Transverse colon (tissue), 4 donors: ENCODE data around the gene PID1. TPM values are rescaled to one million over a fixed set of nuclear protein-coding genes. Genes with fewer than 3 reads are reported as not detected.

Experiments
- DNase-seq: peaks from one replicate; pipeline ENCODE4 v3.0.0-alpha.2; 2019
- H3K27ac ChIP-seq, 4 donors: fragments of 200-600 bp; sonication (generic); 2 replicates each; pipeline ENCODE4 v1.5.1; 2016 to 2018; ENCODE audit warnings: inconsistent platforms in 4 of 4
- H3K27me3 ChIP-seq: fragments of 200-600 bp; sonication (generic); 2 replicates; pipeline ENCODE4 v1.5.1; 2017; ENCODE audit warnings: inconsistent platforms
- H3K36me3 ChIP-seq, 4 donors: fragments of 200-600 bp; sonication (generic); 2 replicates each; pipeline ENCODE4 v1.5.1; 2017 to 2019; ENCODE audit warnings: inconsistent platforms in 4 of 4
- H3K4me1 ChIP-seq, 4 donors: fragments of 200-600 bp; sonication (generic); 2 replicates each; pipeline ENCODE4 v1.5.1; 2017 to 2020; ENCODE audit warnings: inconsistent platforms in 4 of 4
- H3K4me3 ChIP-seq, 4 donors: fragments of 200-600 bp; sonication (generic); 1 replicate in 1 of 4; 2 replicates in 3 of 4; pipeline versions ENCODE4 v1.5.1 to v1.6.1; 2017 to 2019; ENCODE audit warnings: inconsistent platforms in 4 of 4
- H3K9me3 ChIP-seq, 2 donors: fragments of 200-600 bp; sonication (generic); 2 replicates each; pipeline ENCODE4 v1.5.1; 2017 to 2019; ENCODE audit warnings: inconsistent platforms in 2 of 2
- CTCF ChIP-seq, 5 experiments: fragments of 200-600 bp in 3 of 5; fragments of 450-650 bp in 2 of 5; sonication (generic) in 3 of 5; IDR thresholded peaks; 1 replicate in 2 of 5; 2 replicates in 3 of 5; pipeline ENCODE4 v1.5.1; 2016 to 2017; ENCODE audit warnings: antibody characterized with exemption in 5 of 5, inconsistent platforms in 3 of 5, mild to moderate bottlenecking in 2 of 5, moderate library complexity in 1 of 5
- EP300 ChIP-seq: sonication (generic); formaldehyde crosslinking; IDR thresholded peaks from one replicate; pipeline ENCODE4 v1.6.1; 2017; ENCODE audit warnings: antibody characterized with exemption, low read depth
- POLR2A ChIP-seq: fragments of 450-650 bp; IDR thresholded peaks from one replicate; pipeline ENCODE4 v1.6.1; 2016; ENCODE audit warnings: antibody characterized with exemption, mild to moderate bottlenecking, moderate library complexity
- POLR2AphosphoS5 ChIP-seq, 3 donors: sonication (generic); formaldehyde crosslinking; IDR thresholded peaks; one replicate each; pipeline ENCODE4 v1.6.1; 2016; ENCODE audit warnings: antibody characterized with exemption in 3 of 3
- WGBS, 2 donors: methylation state at CpG; one replicate each; pipeline ENCODE4 v1.1.5; 2018; ENCODE audit warnings: low coverage in 1 of 2; 5-methylcytosine and 5-hydroxymethylcytosine counted together
- in situ Hi-C, 4 donors: fragments of 200-750 bp; cut with MboI; loops; one replicate each; pipeline versions ENCODE4 v1.15.0 to v1.15.1; 2017; ENCODE audit warnings: low sequenced_read_pairs in 3 of 4, low pct_ligation_motif_present in 1 of 4, low pct_unique_long_range_greater_than_20kb in 1 of 4
- intact Hi-C: fragments of 100-400 bp; cut with DNase I; formaldehyde crosslinking; loops from one replicate; pipeline ENCODE4 v1.15.1; 2023; ENCODE audit warnings: low total_unique reads
- total RNA-seq, 4 donors: library from RNA; depleted of rRNA; stranded (reverse); fragments of >200 nt; gene quantifications; one replicate each; pipeline ENCODE4 v1.1.0, GENCODE V29; 2016

Gene PID1
- total RNA-seq, 4 donors from 2014 or later: 21.6 to 54.6 (median 27.9) TPM

- H3K27ac ChIP-seq: no peak overlapping the region
- WGBS, 2 donors: 71 to 76% methylated on average over 3 of the region's 3 CpGs
Observed at GRCh38 chr2:229296536-229296935, 25.4 kb upstream of the PID1 start.

GRCh38 chr2:229296016-229296415 is 24.9 kb upstream of the PID1 start:
- in situ Hi-C loops: loop anchor here in 1 of 4 donors (25.0 kb wide), 1 partner anchor 609 kb away; no protein-coding TSS in a partner anchor
- intact Hi-C loops: no loop called here
- no peak overlapping the region for H3K27ac ChIP-seq

More at GRCh38 chr2:229296536-229296935, 25.4 kb upstream of the PID1 start:
- no peak for DNase-seq
- no peaks in the 10 kb centered on the region for H3K9me3 ChIP-seq
- H3K4me3 ChIP-seq: no peak overlapping the region
- no peaks in the 10 kb centered on the region for H3K36me3 ChIP-seq
- intact Hi-C loops (no loop called here), in situ Hi-C loops (loop anchor here in 1 of 4 donors (25.0 kb wide), 1 partner anchor 609 kb away; no protein-coding TSS in a partner anchor)
- no peaks in the 10 kb centered on the region for H3K27me3 ChIP-seq
- no peaks in the 10 kb centered on the region for H3K4me1 ChIP-seq
- TF ChIP-seq POLR2A: no peak
- no peak for TF ChIP-seq POLR2AphosphoS5 (IDR thresholded peaks at IDR 0.05)
- TF ChIP-seq EP300: no peak
- TF ChIP-seq CTCF (IDR thresholded peaks at IDR 0.05): no peak

GRCh38 chr2:229287823-229288222 is 16.7 kb upstream of the PID1 start:
- no peak for TF ChIP-seq POLR2AphosphoS5 (IDR thresholded peaks at IDR 0.05)
- no peak for TF ChIP-seq POLR2A
- no peak for TF ChIP-seq CTCF (IDR thresholded peaks at IDR 0.05)
- TF ChIP-seq EP300: no peak
- 63% methylated on average over 1 of the region's 1 CpG for WGBS, 2 donors
- DNase-seq: no peak
- in situ Hi-C loops: loop anchor here in 1 of 4 donors (25.0 kb wide), 1 partner anchor 601 kb away; no protein-coding TSS in a partner anchor
- H3K9me3 ChIP-seq: no peaks in the 10 kb centered on the region
- H3K4me1 ChIP-seq: no peaks in the 10 kb centered on the region
- no peaks in the 10 kb centered on the region for H3K36me3 ChIP-seq
- no peak overlapping the region for H3K4me3 ChIP-seq
- H3K27ac ChIP-seq: no peak overlapping the region
- intact Hi-C loops: no loop called here
- no peaks in the 10 kb centered on the region for H3K27me3 ChIP-seq

More at GRCh38 chr2:229296016-229296415, 24.9 kb upstream of the PID1 start:
- Histone ChIP-seq H3K4me3 (no peak overlapping the region), H3K9me3 (no peaks in the 10 kb centered on the region), H3K27me3 (no peaks in the 10 kb centered on the region), H3K4me1 (no peaks in the 10 kb centered on the region), H3K36me3 (no peaks in the 10 kb centered on the region)
- no peak for DNase-seq
- TF ChIP-seq CTCF (IDR thresholded peaks at IDR 0.05) (no peak), POLR2A (no peak), POLR2AphosphoS5 (IDR thresholded peaks at IDR 0.05) (no peak), EP300 (no peak)

GRCh38 chr2:229282758-229283546 is 11.9 kb upstream of the PID1 start:
- no peak overlapping the region for H3K27ac ChIP-seq
- no peaks in the 10 kb centered on the region for H3K9me3 ChIP-seq
- H3K4me3 ChIP-seq: no peak overlapping the region
- TF ChIP-seq POLR2A: no peak
- peak in 2 of 3 donors; percentile 7 to 43 for TF ChIP-seq POLR2AphosphoS5 (IDR thresholded peaks at IDR 0.05)
- in situ Hi-C loops: loop anchor here in 1 of 4 donors (25.0 kb wide), 1 partner anchor 596 kb away; no protein-coding TSS in a partner anchor
- peak; percentile 23 for DNase-seq
- intact Hi-C loops: no loop called here
- no peaks in the 10 kb centered on the region for H3K27me3 ChIP-seq
- no peaks in the 10 kb centered on the region for H3K4me1 ChIP-seq
- H3K36me3 ChIP-seq: no peaks in the 10 kb centered on the region
- 68 to 69% methylated on average over 5 of the region's 5 CpGs for WGBS, 2 donors
